DMS153 treated with DMSO at 0.1 percent for 48 hours (cell line): Measurements from ENCODE around the gene PSMD7.
A peak's percentile ranks its signal among the peaks of the same experiment; 100 is the strongest.
"Not testable (repeated sequence)": the region's sequence is repeated elsewhere in the genome, so short reads cannot be mapped to it uniquely, and the experiment has no call there.

Source experiments
- DNase-seq: peaks from one replicate; lab custom pipeline; 2025; ENCODE audit not compliant: unreplicated experiment; lab: John Stamatoyannopoulos, UW

The PSMD7 gene

GRCh38 chr16:74296104-74296431, 546 bp upstream of the PSMD7 start:
- peak; percentile 77 for DNase-seq

GRCh38 chr16:74297145-74297665, 591 bp downstream of the PSMD7 start:
- no peak for DNase-seq

- no peak for DNase-seq
These were observed 1.5 kb downstream of the PSMD7 start for GRCh38 chr16:74298104-74298503.

DNA sequence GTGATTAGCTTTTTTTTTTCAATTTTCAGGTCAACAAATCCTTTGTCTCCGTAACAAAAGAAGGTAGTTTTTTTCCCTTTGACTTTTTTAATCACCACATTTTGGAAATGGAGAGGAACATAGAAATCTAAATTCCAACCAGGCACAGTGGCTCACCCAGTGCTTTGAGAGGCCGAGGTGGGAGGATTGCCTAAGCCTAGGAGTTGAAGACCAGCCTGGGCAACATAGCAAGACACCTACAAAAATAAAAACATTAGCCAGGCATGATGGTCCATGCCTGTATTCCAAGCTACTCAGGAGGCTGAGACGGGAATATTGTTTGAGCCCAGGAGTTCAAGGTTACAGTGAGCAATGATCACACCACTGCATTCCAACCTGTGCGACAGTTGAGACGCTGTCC, 5.7 kb downstream of the PSMD7 start:
- DNase-seq: no peak

DNA sequence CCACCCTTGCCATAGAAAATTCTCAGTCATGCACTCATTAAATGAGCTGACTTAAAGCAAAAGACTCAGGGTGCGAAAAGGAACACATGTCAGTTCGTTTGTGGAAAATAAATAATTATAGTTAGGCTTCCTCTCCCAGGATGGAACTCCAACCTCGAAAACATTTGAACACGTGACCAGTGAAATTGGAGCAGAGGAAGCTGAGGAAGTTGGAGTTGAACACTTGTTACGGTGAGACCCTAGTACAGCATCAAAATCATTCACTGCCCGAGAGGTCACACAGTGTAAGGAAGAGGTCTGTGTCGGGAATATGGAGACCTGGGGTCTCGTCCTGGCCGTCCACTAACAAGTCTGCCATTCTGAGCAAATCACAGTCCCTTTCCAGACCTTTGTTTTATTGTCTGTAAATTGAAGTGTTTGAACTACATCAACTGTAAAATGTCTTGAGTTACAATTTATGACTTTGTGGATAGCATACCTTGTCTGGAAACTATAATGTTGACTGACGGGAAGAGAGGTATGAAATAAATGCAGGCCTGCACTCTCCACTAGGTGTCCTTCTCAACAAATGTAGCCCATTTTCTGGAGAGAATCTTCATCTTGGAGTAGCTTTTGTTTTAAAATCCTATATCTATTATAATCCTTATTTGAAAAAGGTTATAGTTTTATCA, 7.7 kb downstream of the PSMD7 start:
- no peak for DNase-seq

DNA sequence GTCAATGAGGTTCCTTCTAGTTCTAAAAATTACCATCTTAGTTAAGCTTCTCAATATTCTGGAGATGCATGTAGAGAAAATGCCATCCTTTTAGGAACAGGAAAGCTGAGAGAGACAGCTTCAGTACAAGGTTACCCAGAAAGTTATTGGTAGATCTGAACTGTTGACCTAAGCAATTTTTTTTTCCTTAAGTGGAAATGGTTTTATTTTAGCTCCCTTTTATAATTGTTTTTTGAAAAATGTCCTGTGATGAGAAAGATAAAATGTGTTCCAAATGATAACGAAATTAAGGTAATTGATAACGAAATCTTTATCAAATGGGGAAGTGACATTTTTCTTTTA, 8.2 kb downstream of the PSMD7 start:
- DNase-seq: no peak

GRCh38 chr16:74305281-74305680, 8.7 kb downstream of the PSMD7 start:
- DNase-seq: no peak

DNA sequence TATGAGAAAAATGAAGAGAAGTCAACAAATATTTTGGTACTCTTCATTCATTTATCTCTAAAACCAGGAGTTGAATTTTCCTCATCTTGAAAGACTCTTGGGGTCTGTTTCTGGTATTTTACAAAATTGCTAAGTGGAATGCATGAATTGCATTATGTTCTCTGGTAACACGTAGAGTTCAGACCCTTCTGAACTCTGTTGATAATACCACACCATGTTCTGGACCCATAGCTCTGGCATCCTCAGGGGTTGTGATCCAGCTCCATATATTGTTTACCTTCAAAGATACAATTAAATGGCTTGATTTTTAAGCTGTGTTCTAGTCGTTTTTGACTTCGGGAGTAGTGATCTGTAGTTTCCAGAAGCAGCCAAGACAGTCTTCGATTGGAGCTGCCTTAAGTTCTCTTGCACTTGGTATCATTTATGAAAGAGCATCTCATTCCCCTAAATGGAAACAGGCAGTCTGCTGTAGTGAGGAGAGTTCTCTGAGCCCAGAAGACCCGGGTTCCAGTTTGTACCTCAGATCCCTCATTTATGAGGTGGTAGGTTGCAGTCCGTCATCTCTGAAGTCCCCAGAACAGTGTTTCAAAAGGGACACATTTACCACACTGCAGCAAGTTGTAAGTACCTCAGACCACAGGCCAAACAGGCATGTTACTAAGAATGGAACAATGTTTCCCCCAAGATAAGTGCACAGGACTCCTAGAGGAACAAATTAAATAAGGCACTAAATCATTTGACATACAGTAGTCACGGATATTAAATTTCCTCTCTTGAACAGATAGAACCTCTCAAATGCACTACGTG, 9.6 kb downstream of the PSMD7 start:
- DNase-seq: no peak

GRCh38 chr16:74307383-74307782, 10.8 kb downstream of the PSMD7 start:
- DNase-seq: no peak

DNA sequence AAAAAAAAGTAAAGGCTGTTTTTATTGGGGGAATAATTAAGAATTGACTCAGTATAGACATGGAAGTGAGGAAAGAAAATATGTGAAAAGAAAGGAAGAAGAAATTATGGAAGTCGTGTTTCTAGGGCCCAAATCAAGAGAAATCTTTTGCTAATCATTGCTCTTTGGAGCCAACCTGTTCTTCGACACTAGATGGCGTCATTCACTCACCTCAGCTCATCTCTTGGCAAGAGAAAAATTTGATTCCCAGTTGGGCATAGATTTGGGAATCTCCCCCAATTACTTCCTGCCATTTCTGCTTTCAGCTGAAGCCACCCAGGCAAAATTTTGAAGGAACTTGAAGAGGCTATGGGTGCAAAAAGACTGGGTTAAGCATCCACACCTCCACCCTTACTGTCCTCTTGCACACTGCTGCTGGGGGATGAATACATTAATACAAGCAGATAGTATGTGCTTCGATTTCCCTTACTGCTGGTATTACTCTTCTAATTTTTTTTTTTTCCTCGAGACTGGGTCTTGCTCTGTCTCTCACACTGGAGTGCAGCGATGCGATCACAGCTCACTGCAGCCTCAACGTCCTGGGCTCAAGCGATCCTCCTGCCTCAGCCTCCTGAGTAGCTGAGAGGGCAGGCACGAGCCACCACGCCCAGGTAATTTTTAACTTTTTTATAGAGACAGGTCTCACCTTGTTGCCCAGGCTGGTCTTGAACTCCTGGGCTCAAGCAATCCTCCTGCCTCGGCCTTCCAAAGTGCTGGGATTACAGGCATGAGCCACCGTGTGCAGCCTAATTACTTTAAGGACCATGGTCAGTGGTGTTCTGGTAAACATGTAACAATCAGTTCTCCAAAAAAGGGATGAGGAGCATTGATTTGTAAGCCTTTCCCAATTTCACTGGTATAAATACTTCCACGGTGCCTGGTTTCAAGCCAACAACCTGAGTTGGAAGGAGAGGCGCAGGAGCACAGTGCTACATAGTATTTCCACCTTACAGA, 13.5 kb downstream of the PSMD7 start:
- peak; percentile 52 for DNase-seq

- no peak for DNase-seq
These were observed 18.4 kb downstream of the PSMD7 start for GRCh38 chr16:74315059-74315458.

DNA sequence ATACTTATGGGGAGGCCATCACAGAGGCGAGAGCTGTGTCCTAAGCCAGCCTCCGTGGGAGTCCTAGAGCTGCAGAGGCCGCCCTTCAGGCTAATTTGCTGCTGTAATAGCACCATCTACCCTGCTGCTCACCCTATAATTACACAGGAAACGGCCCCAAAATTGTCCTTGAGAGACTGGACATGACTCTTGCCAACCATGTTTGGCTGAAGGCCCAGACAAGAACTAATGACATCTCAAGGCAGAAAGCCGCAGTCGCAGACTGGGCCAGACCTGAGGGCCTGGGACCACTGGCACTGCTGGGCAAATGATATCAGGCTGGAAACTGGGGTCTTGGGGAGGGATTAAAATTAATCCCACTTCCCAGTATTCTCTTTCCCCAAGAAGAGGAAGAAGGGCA, 24.1 kb downstream of the PSMD7 start:
- DNase-seq: no peak

DNA sequence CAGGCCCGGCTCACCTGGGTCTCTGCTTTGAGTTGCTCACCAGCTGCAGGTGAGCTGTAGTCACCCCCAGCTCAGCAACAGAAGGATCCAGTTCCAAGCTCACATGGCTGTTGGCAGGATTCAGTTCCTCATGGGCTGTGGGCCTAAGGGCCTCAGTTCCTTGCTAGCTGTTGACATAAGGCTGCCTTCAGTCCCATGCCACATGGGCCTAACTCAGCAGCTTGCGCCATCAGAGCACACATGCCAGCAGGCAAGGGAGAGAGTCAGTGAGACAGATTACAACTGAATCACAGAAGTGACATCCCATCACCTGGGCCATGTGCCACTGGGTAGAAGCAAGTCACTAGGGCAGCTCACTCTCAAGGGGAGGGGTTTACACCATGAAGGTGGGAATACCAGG, 24.7 kb downstream of the PSMD7 start:
- DNase-seq: no peak

- DNase-seq: no peak
These were observed 25.7 kb downstream of the PSMD7 start for GRCh38 chr16:74322301-74322710.

DNA sequence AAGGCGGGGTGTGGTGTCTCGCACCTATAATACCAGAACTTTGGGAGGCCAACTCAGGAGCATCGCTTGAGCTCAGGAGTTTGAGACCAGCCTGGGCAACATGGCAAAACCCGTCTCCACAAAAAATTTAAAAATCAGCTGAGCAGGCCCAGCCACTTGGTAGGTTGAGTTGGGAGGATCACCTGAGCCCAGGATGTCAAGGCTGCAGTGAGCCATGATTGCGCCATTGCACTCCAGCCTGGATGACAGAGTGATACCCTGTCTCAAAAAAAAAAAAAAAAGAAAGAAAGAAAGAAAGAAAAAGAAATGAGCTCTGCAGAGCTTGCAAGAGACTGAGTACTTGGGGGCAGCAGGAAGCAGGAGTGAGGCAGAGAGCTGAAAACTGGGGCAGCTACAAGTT, 28.2 kb downstream of the PSMD7 start:
- not testable (repeated sequence) for DNase-seq

GRCh38 chr16:74325641-74326040, 29.0 kb downstream of the PSMD7 start:
- DNase-seq: no peak

DNA sequence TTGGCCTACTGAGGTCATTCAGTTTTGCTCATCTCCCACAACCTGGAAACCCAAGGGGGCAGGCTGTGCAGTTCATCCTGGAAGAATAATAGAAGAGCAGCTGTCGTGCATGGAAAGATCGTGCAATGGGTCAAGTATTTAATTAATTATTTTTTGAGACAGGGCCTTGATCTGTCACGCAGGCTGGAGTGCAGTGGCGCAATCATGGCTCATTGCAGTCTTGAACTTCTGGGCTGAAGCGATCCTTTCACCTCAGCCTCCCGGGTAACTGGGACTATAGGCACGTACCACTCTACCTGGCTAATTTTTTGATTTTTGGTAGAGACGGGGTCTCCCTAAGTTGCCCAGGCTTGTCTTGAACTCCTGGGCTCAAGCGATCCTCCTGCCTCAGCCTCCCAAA, 31.7 kb downstream of the PSMD7 start:
- DNase-seq: not testable (repeated sequence)

- DNase-seq: not testable (repeated sequence)
These were observed 35.9 kb downstream of the PSMD7 start for GRCh38 chr16:74332469-74332868.

DNA sequence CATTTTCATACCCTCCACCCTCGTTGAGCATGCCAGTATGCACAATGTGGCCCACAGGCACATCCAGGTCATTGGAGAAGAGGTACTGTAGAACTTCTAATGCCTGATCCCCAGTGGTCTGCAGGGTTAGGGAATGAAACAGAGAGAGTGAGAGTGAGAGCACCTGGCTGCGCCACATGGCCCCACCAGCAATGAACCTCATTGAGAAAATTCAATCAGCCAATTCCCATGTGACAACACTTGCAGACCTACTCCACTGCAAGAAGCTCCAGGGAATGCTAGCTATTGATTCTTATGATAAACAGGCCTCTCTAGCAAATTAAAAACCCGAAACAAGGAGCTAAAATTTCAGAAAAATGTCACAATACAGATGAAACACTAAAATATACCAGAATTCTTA, 40.9 kb downstream of the PSMD7 start:
- DNase-seq: not testable (repeated sequence)

DNA sequence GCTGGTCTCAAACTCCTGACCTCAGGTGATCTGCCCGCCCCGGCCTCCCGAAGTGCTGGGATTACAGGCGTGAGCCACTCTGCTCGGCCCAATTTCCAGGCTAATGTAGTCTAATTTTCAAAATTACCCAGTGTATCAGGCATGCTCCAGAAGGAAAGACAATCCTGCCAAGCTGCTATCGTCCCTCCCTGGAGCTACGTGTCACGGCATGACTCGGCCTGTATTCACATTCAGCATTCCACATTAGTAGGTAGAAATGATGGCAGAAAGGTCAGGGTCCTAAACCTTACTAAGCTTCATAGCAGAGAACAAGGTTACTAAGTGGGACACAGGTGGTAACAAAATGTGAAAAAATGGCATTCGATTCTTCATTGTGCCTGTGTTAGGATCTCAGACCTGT, 42.6 kb downstream of the PSMD7 start:
- not testable (repeated sequence) for DNase-seq

DNA sequence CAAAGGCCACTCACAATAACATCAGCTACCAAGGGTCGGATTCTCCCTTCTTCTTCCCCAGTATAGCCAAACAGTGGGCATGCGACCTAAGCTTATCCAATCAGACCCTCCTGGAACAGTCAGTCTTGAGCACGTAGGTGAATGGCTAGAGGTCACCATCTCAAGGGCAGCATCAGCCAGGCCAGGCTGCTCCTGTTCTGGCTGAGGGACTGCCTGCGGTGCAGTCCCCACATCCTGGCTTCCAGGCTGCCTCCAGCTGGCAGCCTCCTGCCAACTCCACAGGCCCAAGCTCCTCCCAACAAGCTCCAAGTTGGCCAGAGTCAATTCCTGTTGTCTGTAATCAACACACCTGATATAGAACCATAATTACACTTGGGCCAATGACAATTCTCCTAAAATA, 56.4 kb downstream of the PSMD7 start:
- DNase-seq: not testable (repeated sequence)
